ENCODE measurements around the gene OR10A6. TPM values are rescaled to one million over a fixed set of nuclear protein-coding genes. Genes with fewer than 3 reads are reported as not detected.

OR10A6 gene
- polyA plus RNA-seq, 1 of the 3 experiments (the other 2 are of a cell fraction), result not detected

DNA sequence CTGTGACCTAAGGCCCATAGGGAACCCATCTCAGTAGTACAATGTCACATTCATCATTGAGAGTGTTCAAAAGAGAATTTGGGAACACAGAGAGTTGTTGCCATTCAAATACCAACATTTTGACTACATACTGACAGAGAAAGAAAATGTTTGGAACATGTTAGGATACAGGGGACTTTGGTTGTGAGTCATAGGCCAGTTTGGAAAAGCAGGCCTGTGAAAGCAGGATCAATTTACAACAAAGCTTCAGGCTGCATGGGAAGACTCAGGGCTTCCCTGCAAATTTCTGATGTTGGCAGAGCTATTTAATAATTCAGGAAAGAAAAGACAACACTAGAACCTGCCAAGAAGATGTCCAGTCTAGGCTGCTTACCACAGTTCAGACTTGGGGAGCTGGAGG, 33.8 kb upstream of the OR10A6 start (continued):
- TF ChIP-seq, protein P1, sequence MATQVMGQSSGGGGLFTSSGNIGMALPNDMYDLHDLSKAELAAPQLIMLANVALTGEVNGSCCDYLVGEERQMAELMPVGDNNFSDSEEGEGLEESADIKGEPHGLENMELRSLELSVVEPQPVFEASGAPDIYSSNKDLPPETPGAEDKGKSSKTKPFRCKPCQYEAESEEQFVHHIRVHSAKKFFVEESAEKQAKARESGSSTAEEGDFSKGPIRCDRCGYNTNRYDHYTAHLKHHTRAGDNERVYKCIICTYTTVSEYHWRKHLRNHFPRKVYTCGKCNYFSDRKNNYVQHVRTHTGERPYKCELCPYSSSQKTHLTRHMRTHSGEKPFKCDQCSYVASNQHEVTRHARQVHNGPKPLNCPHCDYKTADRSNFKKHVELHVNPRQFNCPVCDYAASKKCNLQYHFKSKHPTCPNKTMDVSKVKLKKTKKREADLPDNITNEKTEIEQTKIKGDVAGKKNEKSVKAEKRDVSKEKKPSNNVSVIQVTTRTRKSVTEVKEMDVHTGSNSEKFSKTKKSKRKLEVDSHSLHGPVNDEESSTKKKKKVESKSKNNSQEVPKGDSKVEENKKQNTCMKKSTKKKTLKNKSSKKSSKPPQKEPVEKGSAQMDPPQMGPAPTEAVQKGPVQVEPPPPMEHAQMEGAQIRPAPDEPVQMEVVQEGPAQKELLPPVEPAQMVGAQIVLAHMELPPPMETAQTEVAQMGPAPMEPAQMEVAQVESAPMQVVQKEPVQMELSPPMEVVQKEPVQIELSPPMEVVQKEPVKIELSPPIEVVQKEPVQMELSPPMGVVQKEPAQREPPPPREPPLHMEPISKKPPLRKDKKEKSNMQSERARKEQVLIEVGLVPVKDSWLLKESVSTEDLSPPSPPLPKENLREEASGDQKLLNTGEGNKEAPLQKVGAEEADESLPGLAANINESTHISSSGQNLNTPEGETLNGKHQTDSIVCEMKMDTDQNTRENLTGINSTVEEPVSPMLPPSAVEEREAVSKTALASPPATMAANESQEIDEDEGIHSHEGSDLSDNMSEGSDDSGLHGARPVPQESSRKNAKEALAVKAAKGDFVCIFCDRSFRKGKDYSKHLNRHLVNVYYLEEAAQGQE (IDR thresholded peaks at IDR 0.05; ENCODE audit: low read depth, low read length), result no peak

DNA sequence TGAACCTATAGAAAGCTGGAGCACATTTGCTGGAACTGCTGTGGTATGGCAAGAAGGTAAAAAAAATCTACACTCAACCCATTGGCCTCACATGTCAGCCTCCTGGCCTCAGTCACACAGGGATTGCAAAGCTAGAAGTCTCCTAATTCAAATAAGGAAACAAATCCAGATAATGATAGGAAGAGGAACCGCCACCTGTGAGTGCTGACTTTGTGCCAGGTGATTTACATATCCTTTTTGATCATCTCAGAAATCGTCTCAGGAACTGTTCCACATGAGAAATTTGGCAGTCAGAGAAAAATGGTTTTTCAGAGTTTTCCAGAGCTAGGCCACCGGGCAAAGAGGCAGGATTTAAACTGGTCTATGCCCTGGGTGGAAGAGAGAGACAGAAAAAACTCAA, 33.2 kb upstream of the OR10A6 start:
- peaks cover 0 to 12% of the 10 kb centered on the region in 2 experiments; a peak in 1 of 4 replicates for H3K4me1 ChIP-seq (ENCODE audit: control insufficient read depth in 1 of 2, insufficient read depth in 2 of 2, low read depth in 1 of 2, low read length in 1 of 2)
- peaks cover 3% of the 10 kb centered on the region for H3F3A ChIP-seq (replicated peaks; ENCODE audit: insufficient read depth)
- H3K27me3 ChIP-seq (ENCODE audit: insufficient read depth), result no peaks in the 10 kb centered on the region
- H4K20me1 ChIP-seq (ENCODE audit: insufficient read depth), result no peaks in the 10 kb centered on the region
- peak overlapping the region; percentile 19; the same call in 1 of the 2 replicates for H3K4me2 ChIP-seq
- POLR2A ChIA-PET, result no interaction called here
- no peak overlapping the region for H2AFZ ChIP-seq (ENCODE audit: low read depth)
- H3K36me3 ChIP-seq (replicated peaks in 1 of 2; ENCODE audit: control insufficient read depth in 1 of 2, insufficient read depth in 2 of 2, low read length in 1 of 2), result no peaks in the 10 kb centered on the region
- H3K4me3 ChIP-seq (ENCODE audit: low read depth in 2 of 2, low read length in 1 of 2), result no peak overlapping the region
- WGBS (ENCODE audit: low lambda C conversion rate), result 46% methylated on average over 3 of the region's 3 CpGs
- no peaks in the 10 kb centered on the region for H3K79me2 ChIP-seq (ENCODE audit: insufficient read depth)
- TF ChIP-seq FOSL2 (IDR thresholded peaks at IDR 0.05; ENCODE audit: borderline replicate concordance, low read depth) (no peak), RFX5 (IDR thresholded peaks at IDR 0.05; ENCODE audit: low read length) (no peak)
- no peak overlapping the region for H3K9ac ChIP-seq
- peak overlapping the region in 1 of 2 experiments; percentile 62; a peak in 2 of 4 replicates for H3K27ac ChIP-seq (ENCODE audit: low read depth in 2 of 2, low read length in 1 of 2)
- no peaks in the 10 kb centered on the region for H3K9me2 ChIP-seq
- no peaks in the 10 kb centered on the region for H3K9me3 ChIP-seq
- CTCF ChIA-PET, result interaction anchor here (4.7 kb wide), 1 partner anchor 23 kb away, joined by 14 read pairs; the partner anchor contains the start of gene EIF3F
- no peak for DNase-seq

DNA sequence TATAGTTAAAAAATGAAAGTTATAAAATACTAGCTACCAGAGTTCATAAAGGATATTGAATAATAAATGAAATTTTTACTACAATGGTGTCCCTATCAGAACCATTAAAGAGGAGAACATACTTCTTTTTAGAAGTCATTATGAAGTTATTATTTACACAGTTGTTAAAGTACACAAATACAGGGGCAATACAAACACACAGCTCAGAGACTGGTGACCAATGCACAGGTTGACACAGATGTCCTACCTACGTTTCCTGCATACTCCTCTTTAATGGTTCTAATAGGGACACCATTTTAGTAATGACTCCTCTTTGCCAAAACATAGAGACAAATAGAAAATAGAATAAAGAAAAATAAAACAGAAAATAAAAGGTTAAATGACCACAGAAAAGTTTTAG, 24.1 kb upstream of the OR10A6 start:
- Histone ChIP-seq H3K9ac (no peak overlapping the region), H2AFZ (ENCODE audit: low read depth) (no peak overlapping the region), H3K79me2 (ENCODE audit: insufficient read depth) (no peaks in the 10 kb centered on the region), H3K4me2 (no peak overlapping the region), H3K27me3 (ENCODE audit: insufficient read depth) (no peaks in the 10 kb centered on the region), H3F3A (replicated peaks; ENCODE audit: insufficient read depth) (peaks cover 10% of the 10 kb centered on the region), H3K27ac (ENCODE audit: low read depth in 2 of 2, low read length in 1 of 2) (no peak overlapping the region), H3K4me1 (ENCODE audit: control insufficient read depth in 1 of 2, insufficient read depth in 2 of 2, low read depth in 1 of 2, low read length in 1 of 2) (no peaks in the 10 kb centered on the region), H4K20me1 (ENCODE audit: insufficient read depth) (no peaks in the 10 kb centered on the region), H3K4me3 (ENCODE audit: low read depth in 2 of 2, low read length in 1 of 2) (no peak overlapping the region), H3K36me3 (replicated peaks in 1 of 2; ENCODE audit: control insufficient read depth in 1 of 2, insufficient read depth in 2 of 2, low read length in 1 of 2) (no peaks in the 10 kb centered on the region), H3K9me3 (peaks cover 8% of the 10 kb centered on the region; the same call in 1 of the 2 replicates), H3K9me2 (no peaks in the 10 kb centered on the region)
- no peak for DNase-seq
- ChIA-PET CTCF (no interaction called here), POLR2A (no interaction called here)
- WGBS (ENCODE audit: low lambda C conversion rate), result 21% methylated on average over 1 of the region's 1 CpG
- TF ChIP-seq RAD21 (IDR thresholded peaks at IDR 0.05; ENCODE audit: low read length), result no peak
- TF ChIP-seq SMC3 (IDR thresholded peaks at IDR 0.05; ENCODE audit: low read depth, low read length), result no peak
- no peak for TF ChIP-seq EZH2phosphoT487 (IDR thresholded peaks at IDR 0.05; ENCODE audit: borderline replicate concordance, low read depth)
- TF ChIP-seq POLR2AphosphoS5 (IDR thresholded peaks at IDR 0.05; ENCODE audit: low read depth, low read length), result no peak
- TF ChIP-seq, protein P2, sequence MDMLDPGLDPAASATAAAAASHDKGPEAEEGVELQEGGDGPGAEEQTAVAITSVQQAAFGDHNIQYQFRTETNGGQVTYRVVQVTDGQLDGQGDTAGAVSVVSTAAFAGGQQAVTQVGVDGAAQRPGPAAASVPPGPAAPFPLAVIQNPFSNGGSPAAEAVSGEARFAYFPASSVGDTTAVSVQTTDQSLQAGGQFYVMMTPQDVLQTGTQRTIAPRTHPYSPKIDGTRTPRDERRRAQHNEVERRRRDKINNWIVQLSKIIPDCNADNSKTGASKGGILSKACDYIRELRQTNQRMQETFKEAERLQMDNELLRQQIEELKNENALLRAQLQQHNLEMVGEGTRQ (IDR thresholded peaks at IDR 0.05; ENCODE audit: borderline replicate concordance, low read depth, low read length), result no peak
- no peak for TF ChIP-seq YY1 (IDR thresholded peaks at IDR 0.05; ENCODE audit: low read depth)
- TF ChIP-seq, protein P3, sequence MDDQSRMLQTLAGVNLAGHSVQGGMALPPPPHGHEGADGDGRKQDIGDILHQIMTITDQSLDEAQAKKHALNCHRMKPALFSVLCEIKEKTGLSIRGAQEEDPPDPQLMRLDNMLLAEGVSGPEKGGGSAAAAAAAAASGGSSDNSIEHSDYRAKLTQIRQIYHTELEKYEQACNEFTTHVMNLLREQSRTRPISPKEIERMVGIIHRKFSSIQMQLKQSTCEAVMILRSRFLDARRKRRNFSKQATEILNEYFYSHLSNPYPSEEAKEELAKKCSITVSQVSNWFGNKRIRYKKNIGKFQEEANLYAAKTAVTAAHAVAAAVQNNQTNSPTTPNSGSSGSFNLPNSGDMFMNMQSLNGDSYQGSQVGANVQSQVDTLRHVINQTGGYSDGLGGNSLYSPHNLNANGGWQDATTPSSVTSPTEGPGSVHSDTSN (IDR thresholded peaks at IDR 0.05), result no peak
- TF ChIP-seq MEF2A (IDR thresholded peaks at IDR 0.05; ENCODE audit: borderline replicate concordance, low read depth), result no peak
- TF ChIP-seq TAF1 (IDR thresholded peaks at IDR 0.05; ENCODE audit: borderline replicate concordance, low read depth, low read length), result no peak
- TF ChIP-seq FOSL2 (IDR thresholded peaks at IDR 0.05; ENCODE audit: borderline replicate concordance, low read depth), result no peak
